HCT116 (cell line): Measurements from ENCODE around the gene RPS28.

Source experiments
- ATF3 ChIP-seq: IDR thresholded peaks from 2 replicates; pipeline ENCODE4 v1.6.1; 2012
- CEBPB ChIP-seq: IDR thresholded peaks from 2 replicates; pipeline ENCODE4 v1.6.1; 2012; ENCODE audit warnings: low read depth
- ELF1 ChIP-seq: IDR thresholded peaks from 2 replicates; pipeline ENCODE4 v1.6.1; 2012; ENCODE audit warnings: low read depth, borderline replicate concordance
- EZH2 ChIP-seq: fragments of 200-600 bp; sonication (generic); IDR thresholded peaks from 2 replicates; pipeline ENCODE4 v1.6.1; 2017; ENCODE audit warnings: antibody characterized with exemption, mixed run types
- EZH2phosphoT487 ChIP-seq: fragments of 200-600 bp; IDR thresholded peaks from 2 replicates; pipeline ENCODE4 v1.6.1; 2018; ENCODE audit warnings: antibody characterized with exemption, borderline replicate concordance
- JUND ChIP-seq: IDR thresholded peaks from 2 replicates; pipeline ENCODE4 v1.6.1; 2012
- POLR2A ChIP-seq: IDR thresholded peaks from 2 replicates; pipeline ENCODE4 v1.7.0; 2011; ENCODE audit warnings: borderline replicate concordance; ENCODE audit not compliant: insufficient read depth, insufficient read length; ENCODE audit errors: extremely low read depth
- POLR2AphosphoS5 ChIP-seq: IDR thresholded peaks from 2 replicates; pipeline ENCODE4 v1.6.1; 2011; ENCODE audit warnings: mild to moderate bottlenecking, low read depth, low read length, moderate library complexity
- SP1 ChIP-seq: IDR thresholded peaks from 2 replicates; pipeline ENCODE4 v1.6.1; 2012; ENCODE audit warnings: low read depth
- TCF7L2 ChIP-seq: IDR thresholded peaks from 2 replicates; pipeline ENCODE4 v1.7.0; 2011; ENCODE audit warnings: borderline replicate concordance, inconsistent platforms; ENCODE audit not compliant: insufficient read depth, insufficient read length; ENCODE audit errors: extremely low read depth
- YY1 ChIP-seq: IDR thresholded peaks from 2 replicates; pipeline ENCODE4 v1.6.1; 2011; ENCODE audit warnings: low read length, low read depth, moderate library complexity, mild to moderate bottlenecking; ENCODE audit not compliant: insufficient replicate concordance; ENCODE audit errors: extremely low read depth
- ZNF274 ChIP-seq: fragments of 200-500 bp; sonication (Bioruptor generic); IDR thresholded peaks from 2 replicates; pipeline ENCODE4 v1.6.1; 2014; ENCODE audit warnings: mild to moderate bottlenecking, low read depth, low read length, inconsistent platforms
- TF ChIP-seq, protein P1 (sequence below), 3 experiments: fragments of 200-600 bp in 1 of 3; sonication (generic) in 1 of 3; IDR thresholded peaks in 2 of 3; conservative IDR thresholded peaks in 1 of 3; 2 replicates each; pipeline ENCODE4 v1.5.1; 2012 to 2017; ENCODE audit warnings: low read depth in 2 of 3, low read length in 2 of 3, antibody characterized with exemption in 1 of 3, borderline replicate concordance in 1 of 3, control low read depth in 1 of 3, mild to moderate bottlenecking in 1 of 3, mixed read lengths in 1 of 3, mixed run types in 1 of 3, moderate library complexity in 1 of 3; ENCODE audit not compliant: insufficient read depth in 1 of 3
- TF ChIP-seq, protein P2 (sequence below): IDR thresholded peaks from 2 replicates; pipeline ENCODE4 v1.6.1; 2012

DNA sequence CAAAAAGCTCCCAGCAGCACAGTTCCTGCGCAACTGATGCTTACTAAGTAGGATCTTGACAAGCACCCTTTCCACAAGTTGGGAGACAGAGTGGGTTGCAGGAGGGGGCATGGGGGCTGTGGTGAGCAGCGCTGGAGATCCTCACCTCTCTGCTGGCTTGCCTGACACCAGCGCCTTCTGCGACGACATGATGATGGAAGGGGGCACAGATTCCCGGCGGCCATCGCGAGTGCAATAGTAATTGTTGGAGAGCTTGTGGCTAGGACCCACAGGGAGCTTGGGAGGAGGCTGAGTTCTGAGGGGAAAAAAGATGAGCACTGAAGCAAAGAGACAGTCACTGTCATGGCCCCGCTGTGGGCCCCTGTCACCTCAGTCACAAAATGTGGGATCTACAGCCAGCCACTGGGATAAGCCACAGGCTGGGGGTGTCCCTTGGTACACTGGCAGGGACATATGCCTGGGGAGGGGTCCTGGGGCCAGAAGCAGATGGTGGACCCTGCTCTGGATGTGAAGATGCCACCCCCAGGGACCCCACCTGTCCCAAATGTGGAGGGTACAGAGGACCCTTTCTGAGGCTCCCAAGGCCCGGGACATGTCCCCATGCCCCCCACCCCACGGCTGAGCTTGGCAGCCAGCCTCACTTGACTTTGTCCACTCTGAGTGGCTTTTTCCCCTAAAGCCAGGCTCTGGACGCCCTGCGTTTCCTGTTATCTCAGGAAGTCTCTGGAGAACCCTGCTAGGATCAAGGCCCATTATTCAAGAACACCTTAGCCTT lies 4.8 kb upstream of the RPS28 start:
- no peak for TF ChIP-seq ELF1
- no peak for TF ChIP-seq YY1
- no peak for TF ChIP-seq TCF7L2
- no peak for TF ChIP-seq POLR2A
- TF ChIP-seq, protein P1, sequence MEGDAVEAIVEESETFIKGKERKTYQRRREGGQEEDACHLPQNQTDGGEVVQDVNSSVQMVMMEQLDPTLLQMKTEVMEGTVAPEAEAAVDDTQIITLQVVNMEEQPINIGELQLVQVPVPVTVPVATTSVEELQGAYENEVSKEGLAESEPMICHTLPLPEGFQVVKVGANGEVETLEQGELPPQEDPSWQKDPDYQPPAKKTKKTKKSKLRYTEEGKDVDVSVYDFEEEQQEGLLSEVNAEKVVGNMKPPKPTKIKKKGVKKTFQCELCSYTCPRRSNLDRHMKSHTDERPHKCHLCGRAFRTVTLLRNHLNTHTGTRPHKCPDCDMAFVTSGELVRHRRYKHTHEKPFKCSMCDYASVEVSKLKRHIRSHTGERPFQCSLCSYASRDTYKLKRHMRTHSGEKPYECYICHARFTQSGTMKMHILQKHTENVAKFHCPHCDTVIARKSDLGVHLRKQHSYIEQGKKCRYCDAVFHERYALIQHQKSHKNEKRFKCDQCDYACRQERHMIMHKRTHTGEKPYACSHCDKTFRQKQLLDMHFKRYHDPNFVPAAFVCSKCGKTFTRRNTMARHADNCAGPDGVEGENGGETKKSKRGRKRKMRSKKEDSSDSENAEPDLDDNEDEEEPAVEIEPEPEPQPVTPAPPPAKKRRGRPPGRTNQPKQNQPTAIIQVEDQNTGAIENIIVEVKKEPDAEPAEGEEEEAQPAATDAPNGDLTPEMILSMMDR (IDR thresholded peaks at IDR 0.05 in 2 of 3, conservative IDR thresholded peaks at IDR 0.05 in 1 of 3; ENCODE audit: borderline replicate concordance in 1 of 3, insufficient read depth in 1 of 3, low read depth in 2 of 3, low read length in 2 of 3) = no peak
- no peak for TF ChIP-seq EZH2phosphoT487
- no peak for TF ChIP-seq CEBPB
- TF ChIP-seq POLR2AphosphoS5 = no peak
- TF ChIP-seq ZNF274 = no peak
- no peak for TF ChIP-seq JUND
- TF ChIP-seq EZH2 = no peak
- TF ChIP-seq SP1 = no peak
- TF ChIP-seq ATF3 = no peak
- TF ChIP-seq, protein P2, sequence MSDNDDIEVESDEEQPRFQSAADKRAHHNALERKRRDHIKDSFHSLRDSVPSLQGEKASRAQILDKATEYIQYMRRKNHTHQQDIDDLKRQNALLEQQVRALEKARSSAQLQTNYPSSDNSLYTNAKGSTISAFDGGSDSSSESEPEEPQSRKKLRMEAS = no peak
